Heart left ventricle (tissue), 16 donors: ENCODE results near the gene MEOX1. TPM values are rescaled to one million over a fixed set of nuclear protein-coding genes. Genes with fewer than 3 reads are reported as not detected.
"Not testable (repeated sequence)": the region's sequence is repeated elsewhere in the genome, so short reads cannot be mapped to it uniquely, and the experiment has no call there.

Source experiments
- ATAC-seq, 4 donors: fragments of 200-7000 bp; cut with Tn5 transposase; one replicate each; pipeline ENCODE4 v1.9.1; 2020 to 2022; ENCODE audit warnings: moderate library complexity in 4 of 4, mild to moderate bottlenecking in 3 of 4, moderate number of reproducible peaks in 1 of 4
- DNase-seq, 5 donors: peaks; one replicate each; pipeline ENCODE4 v3.0.0-alpha.2; 2020
- H3K27ac ChIP-seq, 12 donors: fragments of 200-600 bp; sonication (generic) in 4 of 12; one replicate each; pipeline versions ENCODE4 v1.5.0 to v1.8.0; 2016 to 2022; ENCODE audit warnings: mild to moderate bottlenecking in 2 of 12
- H3K27me3 ChIP-seq, 9 donors: fragments of 200-600 bp; sonication (generic) in 2 of 9; one replicate each; pipeline versions ENCODE4 v1.5.1 to v1.8.0; 2016 to 2022; ENCODE audit warnings: mild to moderate bottlenecking in 3 of 9
- H3K36me3 ChIP-seq, 9 donors: fragments of 200-600 bp; sonication (generic) in 2 of 9; one replicate each; pipeline versions ENCODE4 v1.5.0 to v1.8.0; 2018 to 2022; ENCODE audit warnings: mild to moderate bottlenecking in 2 of 9
- H3K4me1 ChIP-seq, 12 donors: fragments of 200-600 bp; sonication (generic) in 4 of 12; one replicate each; pipeline versions ENCODE4 v1.5.0 to v1.8.0; 2016 to 2022; ENCODE audit warnings: mild to moderate bottlenecking in 3 of 12
- H3K4me3 ChIP-seq, 12 donors: fragments of 200-600 bp; sonication (generic) in 4 of 12; one replicate each; pipeline versions ENCODE4 v1.5.0 to v1.8.0; 2017 to 2022; ENCODE audit warnings: mild to moderate bottlenecking in 9 of 12, moderate library complexity in 4 of 12
- H3K9me3 ChIP-seq, 12 donors: fragments of 200-600 bp; sonication (generic) in 4 of 12; one replicate each; pipeline versions ENCODE4 v1.5.0 to v1.8.0; 2016 to 2022; ENCODE audit warnings: mild to moderate bottlenecking in 1 of 12
- CTCF ChIP-seq, 12 donors: fragments of 200-600 bp; sonication (generic) in 4 of 12; IDR thresholded peaks; one replicate each; pipeline versions ENCODE4 v1.5.0 to v1.8.0; 2018 to 2022; ENCODE audit warnings: antibody characterized with exemption in 12 of 12, mild to moderate bottlenecking in 5 of 12
- POLR2A ChIP-seq, 2 donors: fragments of 450-650 bp; IDR thresholded peaks; one replicate each; pipeline ENCODE4 v1.6.1; 2017; ENCODE audit warnings: antibody characterized with exemption in 2 of 2, mild to moderate bottlenecking in 2 of 2, moderate library complexity in 2 of 2
- WGBS, 4 donors: extraction: QIAGEN DNeasy Blood & Tissue Kit in 2 of 4; methylation state at CpG; one replicate each; pipeline versions ENCODE4 v1.1.5 to v1.1.7; 2013 to 2018; 5-methylcytosine and 5-hydroxymethylcytosine counted together
- intact Hi-C, 10 donors: fragments of 100-400 bp; cut with DNase I; formaldehyde crosslinking; loops; one replicate each; pipeline versions ENCODE4 v1.11.1 to v1.14.2; 2022
- polyA plus RNA-seq, 2 donors: library from polyadenylated mRNA; stranded (reverse); fragments of 200-250 nt; gene quantifications; one replicate each; pipeline ENCODE4 v1.2.3, GENCODE V29; 2013
- total RNA-seq, 9 donors: library from RNA; depleted of rRNA in 2 of 9; stranded (reverse); fragments of >200 nt in 2 of 9; fragmentation: NEBNext Ultra II Directional in 3 of 9; extraction: Animal tissue kit (Norgen Biotek cat#: 25700) in 3 of 9; gene quantifications; one replicate each; pipeline versions ENCODE4 v1.1.0 to v1.2.4, GENCODE V29; 2016 to 2023
- donor health status: ischemic (EF 13 %, LVEDD 7.1; RV severe dilation, severe dysfunction).
- donor health status: healthy with polysubstance abuse.
- donor health status: DM: no; HTN: yes; CAD: no.
- donor health status: DM: no; HTN: no; CAD: no.
- donor health status: ischemic (EF 25% LVEDD 6.9; RV normal size, moderate dysfunction).
- donor health status: ischemic (EF 25% LVEDD 5.7; RV mildly dilated, moderate dysfunction).
- donor health status: healthy.
- donor health status: DM: yes; HTN: yes; CAD: no.
- donor health status: ischemic (EF 35%, LVEDD 5.7; RV mildly dilated, moderate dysfunction).
- donor health status: nonischemic (EF 11% LVEDD 7.7; RV severe dilation, severe dysfunction).
- donor health status: DM: yes; HTN: yes; CAD: no.
- donor health status: PGD.
- donor health status: ischemic (EF 29% LVEDD 5.4; RV normal size, mild dysfunction).
- donor health status: nonischemic (EF 23%, LVEDD 6.1; RV moderate dilation, normal function).

MEOX1 gene
- total and polyA plus RNA-seq, 11 donors = 9.7 to 24.0 (median 16.1) TPM

DNA sequence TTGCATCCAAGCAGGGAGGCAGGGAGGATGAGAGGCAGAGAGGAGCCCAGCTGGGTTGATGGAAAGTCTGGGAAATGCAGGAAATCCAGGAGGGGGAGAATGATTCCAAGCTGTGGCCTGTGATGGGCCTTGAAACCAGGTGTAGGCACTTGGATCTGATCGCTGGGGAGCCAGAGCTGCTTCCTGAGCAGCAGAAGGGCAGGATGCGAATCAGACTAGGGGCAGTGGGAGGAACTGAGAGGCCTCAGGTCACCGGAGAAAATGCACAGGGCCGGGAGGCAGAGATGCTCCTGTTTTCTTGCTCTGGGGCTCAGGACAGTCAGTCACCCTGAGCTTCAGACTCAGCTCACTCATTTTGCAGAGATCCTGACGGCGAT, 29.6 kb upstream of the MEOX1 start:
- Histone ChIP-seq H3K4me1 (peaks cover 0 to 9% (median 7%) of the 10 kb centered on the region in 12 donors), H3K4me3 (no peak overlapping the region), H3K36me3 (no peaks in the 10 kb centered on the region), H3K9me3 (no peaks in the 10 kb centered on the region), H3K27me3 (peaks cover 0 to 3% (median 0%) of the 10 kb centered on the region in 9 donors), H3K27ac (no peak overlapping the region)
- 64 to 74% (median 69%) methylated on average over 6 of the region's 6 CpGs for WGBS, 4 donors
- TF ChIP-seq POLR2A (IDR thresholded peaks at IDR 0.05) = no peak
- TF ChIP-seq CTCF (IDR thresholded peaks at IDR 0.05) = no peak
- intact Hi-C loops = loop anchor here in 5 of 10 donors (10.0 kb wide), 1 partner anchor 153 kb away; the partner anchor contains the start of gene CD300LG (in 5 of the 5)
- ATAC-seq (no peak), DNase-seq (no peak)

- Histone ChIP-seq H3K27ac (no peak overlapping the region), H3K27me3 (peaks cover 0 to 3% (median 0%) of the 10 kb centered on the region in 9 donors), H3K4me3 (no peak overlapping the region), H3K36me3 (no peaks in the 10 kb centered on the region), H3K9me3 (no peaks in the 10 kb centered on the region), H3K4me1 (peaks cover 0 to 4% (median 2%) of the 10 kb centered on the region in 12 donors)
- intact Hi-C loops = loop anchor here in 5 of 10 donors (10.0 kb wide), 1 partner anchor 154 kb away; the partner anchor contains the start of gene CD300LG (in 5 of the 5)
- TF ChIP-seq CTCF (IDR thresholded peaks at IDR 0.05) = no peak
- no peak for TF ChIP-seq POLR2A (IDR thresholded peaks at IDR 0.05)
- ATAC-seq (no peak), DNase-seq (no peak)
- 78 to 93% (median 84%) methylated on average over 6 to 9 of the region's 9 CpGs for WGBS, 4 donors
These were observed 29.0 kb upstream of the MEOX1 start for GRCh38 chr17:43690624-43691316.

DNA sequence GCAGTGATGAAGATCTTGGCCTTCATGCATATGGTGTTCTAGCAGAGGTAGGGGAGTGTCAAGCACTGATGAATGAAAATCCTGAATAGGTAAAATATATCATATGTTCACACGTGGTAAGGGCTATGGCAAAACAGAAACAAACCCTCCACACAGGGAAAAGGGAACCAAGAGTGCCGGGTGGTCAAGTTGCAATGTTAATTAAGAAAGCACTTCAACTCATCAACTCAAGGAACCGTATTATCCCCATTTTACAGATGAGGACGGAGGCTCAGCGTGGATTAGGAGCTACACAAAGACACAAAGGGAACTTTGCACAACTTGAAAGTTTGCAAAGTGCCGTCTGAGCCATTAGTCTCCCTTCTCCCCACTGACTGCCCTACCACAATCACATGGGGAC, 28.1 kb upstream of the MEOX1 start:
- intact Hi-C loops = loop anchor here in 5 of 10 donors (10.0 kb wide), 1 partner anchor 155 kb away; the partner anchor contains the start of gene CD300LG (in 5 of the 5)
- Histone ChIP-seq H3K36me3 (no peaks in the 10 kb centered on the region), H3K4me1 (no peaks in the 10 kb centered on the region), H3K27me3 (peaks cover 0 to 3% (median 0%) of the 10 kb centered on the region in 9 donors), H3K27ac (no peak overlapping the region), H3K4me3 (no peak overlapping the region), H3K9me3 (no peaks in the 10 kb centered on the region)
- TF ChIP-seq POLR2A (IDR thresholded peaks at IDR 0.05) (no peak), CTCF (IDR thresholded peaks at IDR 0.05) (no peak)
- ATAC-seq (no peak), DNase-seq (no peak)
- 70 to 83% (median 72%) methylated on average over 6 of the region's 6 CpGs for WGBS, 4 donors

DNA sequence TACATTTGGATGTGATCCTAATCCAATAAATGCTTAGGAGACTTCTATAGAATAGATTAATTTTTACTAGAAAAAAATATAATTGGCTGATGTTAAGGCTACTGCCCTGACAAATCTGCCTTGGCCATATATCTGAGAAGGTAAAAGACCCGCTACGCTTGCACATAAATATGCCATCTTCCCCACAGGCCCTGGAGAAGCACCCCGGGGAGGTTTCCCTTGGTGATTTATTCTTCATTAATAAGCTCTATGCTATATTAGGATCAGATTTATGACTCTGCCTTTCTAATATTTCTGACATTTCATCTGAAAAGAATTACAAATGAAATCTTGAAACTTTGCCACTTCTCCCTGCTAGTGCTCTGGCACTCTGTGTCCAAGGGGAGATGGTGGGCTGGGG, 27.4 kb upstream of the MEOX1 start:
- no peak overlapping the region for H3K4me3 ChIP-seq
- H3K4me1 ChIP-seq = no peaks in the 10 kb centered on the region
- ATAC-seq = no peak
- WGBS, 4 donors = 90 to 93% (median 91%) methylated on average over 3 of the region's 3 CpGs
- peaks cover 0 to 2% (median 0%) of the 10 kb centered on the region in 9 donors for H3K27me3 ChIP-seq
- H3K36me3 ChIP-seq = no peaks in the 10 kb centered on the region
- H3K9me3 ChIP-seq = no peaks in the 10 kb centered on the region
- intact Hi-C loops = no loop called here
- TF ChIP-seq CTCF (IDR thresholded peaks at IDR 0.05) (no peak), POLR2A (IDR thresholded peaks at IDR 0.05) (no peak)
- no peak for DNase-seq
- H3K27ac ChIP-seq = no peak overlapping the region

- H3K36me3 ChIP-seq, H3K27me3 ChIP-seq, intact Hi-C loops, ATAC-seq, H3K4me1 ChIP-seq, DNase-seq, H3K27ac ChIP-seq, H3K9me3 ChIP-seq, H3K4me3 ChIP-seq: not testable (repeated sequence)
- WGBS, 4 donors = 93 to 96% (median 95%) methylated on average over 9 of the region's 9 CpGs
These were observed 25.2 kb upstream of the MEOX1 start for GRCh38 chr17:43686957-43687356.
